HepG2 (cell line): ENCODE results near the gene PEX11B. TPM values are rescaled to one million over a fixed set of nuclear protein-coding genes. Genes with fewer than 3 reads are reported as not detected.
A peak's percentile ranks its signal among the peaks of the same experiment; 100 is the strongest.

Experiments
- E2F1 ChIP-seq: sonication (generic); formaldehyde crosslinking; IDR thresholded peaks from 2 replicates; pipeline ENCODE4 v1.5.0; 2020; ENCODE audit warnings: missing genetic modification reagents
- ETV6 ChIP-seq: sonication (generic); formaldehyde crosslinking; conservative IDR thresholded peaks from 2 replicates; pipeline ENCODE4 v1.4.0; 2020; ENCODE audit warnings: missing genetic modification reagents
- POLR2AphosphoS5 ChIP-seq: IDR thresholded peaks from 2 replicates; pipeline ENCODE4 v1.6.1; 2012; ENCODE audit warnings: low read depth, low read length
- RXRB ChIP-seq: IDR thresholded peaks from 2 replicates; pipeline ENCODE4 v1.6.1; 2016; ENCODE audit warnings: borderline replicate concordance, missing genetic modification reagents, missing compliant biosample characterization
- TFAP4 ChIP-seq: sonication (generic); IDR thresholded peaks from 2 replicates; pipeline ENCODE4 v1.6.1; 2016; ENCODE audit warnings: low read depth, borderline replicate concordance
- ZFP82 ChIP-seq: sonication (generic); formaldehyde crosslinking; IDR thresholded peaks from 2 replicates; pipeline ENCODE4 v1.5.1; 2020; ENCODE audit warnings: mild to moderate bottlenecking, missing genetic modification reagents, borderline replicate concordance
- polyA plus RNA-seq, 8 experiments: library from polyadenylated mRNA; depleted of rRNA in 3 of 8; stranded (reverse) in 7 of 8; unstranded in 1 of 8; fragments of >200 nt; fragmentation: Illumina TruSeq in 4 of 8; extraction: Trizol in 4 of 8; gene quantifications; 2 replicates each; pipeline versions ENCODE4 v1.2.1 to v1.2.3, GENCODE V29; 2011 to 2016; ENCODE audit warnings: low read depth in 4 of 8, missing spikeins in 1 of 8, mixed read lengths in 1 of 8; ENCODE audit not compliant: insufficient read depth in 1 of 8
- total RNA-seq, 5 experiments: library from RNA; depleted of rRNA; stranded (reverse); fragments of >200 nt; fragmentation: Illumina TruSeq; extraction: Trizol; gene quantifications; 2 replicates each; pipeline ENCODE4 v1.2.3, GENCODE V29; 2016; ENCODE audit warnings: low read depth in 1 of 5
- TF ChIP-seq, protein P1 (sequence below): sonication (generic); formaldehyde crosslinking; IDR thresholded peaks from 2 replicates; pipeline ENCODE4 v1.5.1; 2020; ENCODE audit warnings: missing genetic modification reagents, mild to moderate bottlenecking, borderline replicate concordance
- TF ChIP-seq, protein P2 (sequence below), 2 experiments: sonication (generic) in 1 of 2; formaldehyde crosslinking in 1 of 2; IDR thresholded peaks; 2 replicates each; pipeline versions ENCODE4 v1.4.0 to v1.6.1; 2018 to 2020; ENCODE audit warnings: missing genetic modification reagents in 2 of 2, borderline replicate concordance in 1 of 2, low read depth in 1 of 2, mild to moderate bottlenecking in 1 of 2, missing biosample characterization in 1 of 2
- TF ChIP-seq, protein P3 (sequence below): sonication (generic); formaldehyde crosslinking; IDR thresholded peaks from 2 replicates; pipeline ENCODE4 v1.5.1; 2020; ENCODE audit warnings: missing genetic modification reagents, mild to moderate bottlenecking, borderline replicate concordance
- TF ChIP-seq, protein P4 (sequence below), 2 experiments: fragments of 450-650 bp in 1 of 2; sonication (generic) in 1 of 2; formaldehyde crosslinking in 1 of 2; IDR thresholded peaks; 2 replicates each; pipeline versions ENCODE4 v1.6.1 to v1.8.0; 2016 to 2022; ENCODE audit warnings: antibody characterized with exemption in 1 of 2, mild to moderate bottlenecking in 1 of 2, missing genetic modification reagents in 1 of 2

PEX11B gene
- total and polyA plus RNA-seq, 2 of the 13 experiments (the other 11 are each of a cell fraction or from before 2014, with no cell fraction given) = 21.6 to 48.4 TPM

GRCh38 chr1:145960468-145961108 is 42.1 kb upstream of the PEX11B start (continued):
- TF ChIP-seq, protein P1, sequence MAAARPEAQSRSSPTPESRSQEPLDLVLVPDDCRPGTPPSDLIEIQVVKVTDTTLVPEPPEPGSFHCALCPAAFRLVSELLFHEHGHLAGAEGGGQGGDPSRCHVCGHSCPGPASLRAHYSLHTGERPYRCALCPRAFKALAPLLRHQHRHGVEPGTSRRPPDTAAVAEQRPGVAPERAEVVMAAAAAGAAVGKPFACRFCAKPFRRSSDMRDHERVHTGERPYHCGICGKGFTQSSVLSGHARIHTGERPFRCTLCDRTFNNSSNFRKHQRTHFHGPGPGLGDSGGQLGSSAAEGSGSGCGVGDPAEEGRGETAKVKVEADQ = no peak
- TF ChIP-seq ZFP82 (CRISPR knock-in tag) (0 out of 2 replicates have a peak, but pooled peaks have one; percentile 11), TFAP4 (peak; percentile 22; the same call in 1 of the 2 replicates), E2F1 (CRISPR knock-in tag) (no peak), POLR2AphosphoS5 (peak; percentile 58), ETV6 (CRISPR knock-in tag) (0 out of 2 replicates have a peak, but pooled peaks have one; percentile 24), RXRB (CRISPR knock-in tag) (0 out of 2 replicates have a peak, but pooled peaks have one; percentile 21)
- TF ChIP-seq, protein P2, sequence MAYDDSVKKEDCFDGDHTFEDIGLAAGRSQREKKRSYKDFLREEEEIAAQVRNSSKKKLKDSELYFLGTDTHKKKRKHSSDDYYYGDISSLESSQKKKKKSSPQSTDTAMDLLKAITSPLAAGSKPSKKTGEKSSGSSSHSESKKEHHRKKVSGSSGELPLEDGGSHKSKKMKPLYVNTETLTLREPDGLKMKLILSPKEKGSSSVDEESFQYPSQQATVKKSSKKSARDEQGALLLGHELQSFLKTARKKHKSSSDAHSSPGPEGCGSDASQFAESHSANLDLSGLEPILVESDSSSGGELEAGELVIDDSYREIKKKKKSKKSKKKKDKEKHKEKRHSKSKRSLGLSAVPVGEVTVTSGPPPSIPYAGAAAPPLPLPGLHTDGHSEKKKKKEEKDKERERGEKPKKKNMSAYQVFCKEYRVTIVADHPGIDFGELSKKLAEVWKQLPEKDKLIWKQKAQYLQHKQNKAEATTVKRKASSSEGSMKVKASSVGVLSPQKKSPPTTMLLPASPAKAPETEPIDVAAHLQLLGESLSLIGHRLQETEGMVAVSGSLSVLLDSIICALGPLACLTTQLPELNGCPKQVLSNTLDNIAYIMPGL (CRISPR knock-in tag; IDR thresholded peaks at IDR 0.05; ENCODE audit: borderline replicate concordance in 1 of 2, low read depth in 1 of 2) = peak; percentile 45 to 89; a peak in 3 of 4 replicates
- TF ChIP-seq, protein P3, sequence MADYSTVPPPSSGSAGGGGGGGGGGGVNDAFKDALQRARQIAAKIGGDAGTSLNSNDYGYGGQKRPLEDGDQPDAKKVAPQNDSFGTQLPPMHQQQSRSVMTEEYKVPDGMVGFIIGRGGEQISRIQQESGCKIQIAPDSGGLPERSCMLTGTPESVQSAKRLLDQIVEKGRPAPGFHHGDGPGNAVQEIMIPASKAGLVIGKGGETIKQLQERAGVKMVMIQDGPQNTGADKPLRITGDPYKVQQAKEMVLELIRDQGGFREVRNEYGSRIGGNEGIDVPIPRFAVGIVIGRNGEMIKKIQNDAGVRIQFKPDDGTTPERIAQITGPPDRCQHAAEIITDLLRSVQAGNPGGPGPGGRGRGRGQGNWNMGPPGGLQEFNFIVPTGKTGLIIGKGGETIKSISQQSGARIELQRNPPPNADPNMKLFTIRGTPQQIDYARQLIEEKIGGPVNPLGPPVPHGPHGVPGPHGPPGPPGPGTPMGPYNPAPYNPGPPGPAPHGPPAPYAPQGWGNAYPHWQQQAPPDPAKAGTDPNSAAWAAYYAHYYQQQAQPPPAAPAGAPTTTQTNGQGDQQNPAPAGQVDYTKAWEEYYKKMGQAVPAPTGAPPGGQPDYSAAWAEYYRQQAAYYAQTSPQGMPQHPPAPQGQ (CRISPR knock-in tag) = no peak
- TF ChIP-seq, protein P4, sequence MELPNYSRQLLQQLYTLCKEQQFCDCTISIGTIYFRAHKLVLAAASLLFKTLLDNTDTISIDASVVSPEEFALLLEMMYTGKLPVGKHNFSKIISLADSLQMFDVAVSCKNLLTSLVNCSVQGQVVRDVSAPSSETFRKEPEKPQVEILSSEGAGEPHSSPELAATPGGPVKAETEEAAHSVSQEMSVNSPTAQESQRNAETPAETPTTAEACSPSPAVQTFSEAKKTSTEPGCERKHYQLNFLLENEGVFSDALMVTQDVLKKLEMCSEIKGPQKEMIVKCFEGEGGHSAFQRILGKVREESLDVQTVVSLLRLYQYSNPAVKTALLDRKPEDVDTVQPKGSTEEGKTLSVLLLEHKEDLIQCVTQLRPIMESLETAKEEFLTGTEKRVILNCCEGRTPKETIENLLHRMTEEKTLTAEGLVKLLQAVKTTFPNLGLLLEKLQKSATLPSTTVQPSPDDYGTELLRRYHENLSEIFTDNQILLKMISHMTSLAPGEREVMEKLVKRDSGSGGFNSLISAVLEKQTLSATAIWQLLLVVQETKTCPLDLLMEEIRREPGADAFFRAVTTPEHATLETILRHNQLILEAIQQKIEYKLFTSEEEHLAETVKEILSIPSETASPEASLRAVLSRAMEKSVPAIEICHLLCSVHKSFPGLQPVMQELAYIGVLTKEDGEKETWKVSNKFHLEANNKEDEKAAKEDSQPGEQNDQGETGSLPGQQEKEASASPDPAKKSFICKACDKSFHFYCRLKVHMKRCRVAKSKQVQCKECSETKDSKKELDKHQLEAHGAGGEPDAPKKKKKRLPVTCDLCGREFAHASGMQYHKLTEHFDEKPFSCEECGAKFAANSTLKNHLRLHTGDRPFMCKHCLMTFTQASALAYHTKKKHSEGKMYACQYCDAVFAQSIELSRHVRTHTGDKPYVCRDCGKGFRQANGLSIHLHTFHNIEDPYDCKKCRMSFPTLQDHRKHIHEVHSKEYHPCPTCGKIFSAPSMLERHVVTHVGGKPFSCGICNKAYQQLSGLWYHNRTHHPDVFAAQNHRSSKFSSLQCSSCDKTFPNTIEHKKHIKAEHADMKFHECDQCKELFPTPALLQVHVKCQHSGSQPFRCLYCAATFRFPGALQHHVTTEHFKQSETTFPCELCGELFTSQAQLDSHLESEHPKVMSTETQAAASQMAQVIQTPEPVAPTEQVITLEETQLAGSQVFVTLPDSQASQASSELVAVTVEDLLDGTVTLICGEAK (IDR thresholded peaks at IDR 0.05) = no peak
- TF ChIP-seq, protein P4 (CRISPR knock-in tag; IDR thresholded peaks at IDR 0.05) = 0 out of 2 replicates have a peak, but pooled peaks have one; percentile 46
